GM21619 (cell line): ENCODE results near the gene ZBTB42.

Experiments used
- ATAC-seq: cut with Tn5 transposase; IDR thresholded peaks from one replicate; pipeline ENCODE4 v1.9.1; 2021; ENCODE audit not compliant: unreplicated experiment

ZBTB42 gene

GRCh38 chr14:104794631-104794992, 6.3 kb upstream of the ZBTB42 start:
- peak; percentile 10 for ATAC-seq

- ATAC-seq: peak; percentile 26
These were observed 5.7 kb upstream of the ZBTB42 start, which contains the start of gene AKT1 for GRCh38 chr14:104794993-104795780. Gene AKT1 (minus strand): TSS chr14:104795748. CDS start chr14:104792643, 3,105 bp downstream.

GRCh38 chr14:104795781-104796686, 4.9 kb upstream of the ZBTB42 start:
- peak; percentile 26 for ATAC-seq

- no peak for ATAC-seq
These were observed 4.2 kb upstream of the ZBTB42 start for GRCh38 chr14:104796687-104797081.

GRCh38 chr14:104797115-104798044, 3.5 kb upstream of the ZBTB42 start:
- ATAC-seq: no peak

GRCh38 chr14:104798300-104799243, 2.3 kb upstream of the ZBTB42 start:
- no peak for ATAC-seq

- no peak for ATAC-seq
These were observed 1.5 kb upstream of the ZBTB42 start for GRCh38 chr14:104799244-104800014.

- ATAC-seq: peak; percentile 57
These were observed 708 bp upstream of the ZBTB42 start for GRCh38 chr14:104800015-104800770.

GRCh38 chr14:104801520-104802393, 856 bp downstream of the ZBTB42 start:
- ATAC-seq: no peak

GRCh38 chr14:104802394-104803184, 1.7 kb downstream of the ZBTB42 start:
- no peak for ATAC-seq

GRCh38 chr14:104803280-104803911, 2.5 kb downstream of the ZBTB42 start:
- no peak for ATAC-seq

GRCh38 chr14:104803912-104804410, 3.1 kb downstream of the ZBTB42 start:
- no peak for ATAC-seq

- ATAC-seq: no peak
These were observed 3.8 kb downstream of the ZBTB42 start for GRCh38 chr14:104804481-104805325.

- no peak for ATAC-seq
These were observed 4.4 kb downstream of the ZBTB42 start for GRCh38 chr14:104805326-104805678.
